Measurements from ENCODE around the gene PRKCE.
"Not testable (repeated sequence)": the region's sequence is repeated elsewhere in the genome, so short reads cannot be mapped to it uniquely, and the experiment has no call there.

Gene PRKCE

GRCh38 chr2:45837812-45838341 is 186.4 kb downstream of the PRKCE start:
- DNase-seq (ENCODE audit: low read depth): no peak

- DNase-seq (ENCODE audit: low read depth): no peak
Observed at GRCh38 chr2:45839508-45840251, 188.2 kb downstream of the PRKCE start.

DNA sequence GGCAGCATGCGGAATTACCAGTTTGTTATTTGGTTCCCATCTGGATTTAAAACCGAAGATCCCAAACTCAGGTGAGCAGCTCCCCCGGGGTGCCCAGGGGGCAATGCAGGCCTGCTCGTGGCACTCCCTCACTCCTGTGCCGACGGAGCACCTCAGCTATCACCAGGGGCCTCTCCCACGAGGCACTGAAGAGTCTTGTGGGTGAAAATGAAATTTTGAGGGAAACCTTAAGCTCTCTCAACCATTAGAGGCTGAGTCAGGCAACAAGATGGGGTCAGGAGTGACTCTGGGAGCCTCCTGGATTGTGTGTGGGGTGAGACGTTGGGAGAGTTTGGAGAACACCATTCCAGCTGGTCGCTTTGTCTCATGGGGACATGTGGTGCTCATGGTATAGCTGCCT is 189.0 kb downstream of the PRKCE start:
- DNase-seq (ENCODE audit: low read depth): no peak

DNA sequence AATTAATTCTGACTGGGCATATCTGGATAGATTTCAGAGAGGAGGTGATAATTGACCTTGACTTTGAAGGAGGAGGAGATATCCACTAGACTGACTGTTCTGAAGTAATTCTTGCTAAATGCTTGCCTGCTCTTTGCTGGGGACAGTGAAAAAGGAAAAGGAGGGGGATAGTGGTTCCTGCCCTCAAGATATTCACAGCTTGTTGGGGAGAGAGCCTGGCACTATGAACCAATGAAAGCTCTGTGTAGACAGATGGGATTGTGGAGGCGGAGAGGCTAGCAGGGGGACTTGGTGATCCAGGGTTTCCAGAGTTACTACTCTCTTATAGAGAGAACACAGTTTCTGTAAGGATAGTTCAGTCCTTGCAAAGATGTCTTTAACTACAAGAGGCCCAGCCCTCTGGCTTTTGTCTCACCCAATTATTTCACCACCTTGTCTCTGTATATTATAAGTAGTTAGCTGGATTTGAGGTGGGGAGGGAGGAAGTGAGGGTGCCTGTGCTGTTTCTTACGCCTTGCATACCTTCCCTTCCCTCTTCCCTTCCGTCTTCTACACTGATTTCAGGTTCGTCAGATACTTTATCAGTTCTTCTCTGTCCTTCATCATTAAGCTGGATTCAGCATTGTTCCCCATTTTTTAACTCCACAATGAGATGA is 190.4 kb downstream of the PRKCE start:
- DNase-seq (ENCODE audit: low read depth): no peak

DNA sequence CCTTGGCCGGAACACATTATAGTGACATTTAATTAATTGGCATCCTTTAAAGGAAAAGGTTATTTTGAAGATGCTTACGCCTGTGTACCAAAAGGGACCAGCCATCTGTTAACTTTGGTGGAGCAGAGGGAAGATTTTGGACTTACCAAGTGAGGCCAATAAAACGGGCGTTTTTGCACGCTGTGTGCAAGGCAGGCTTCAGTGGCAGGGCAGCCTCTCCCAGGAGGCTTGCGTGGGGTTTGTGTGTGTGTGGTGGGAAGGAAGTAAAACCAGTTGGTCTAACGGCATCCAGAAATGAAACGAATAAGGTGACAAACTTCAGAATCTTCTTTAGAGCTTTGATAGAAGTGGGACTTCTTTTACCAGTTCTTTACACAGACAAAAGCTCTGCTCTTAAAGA is 191.7 kb downstream of the PRKCE start:
- DNase-seq (ENCODE audit: low read depth): no peak

DNA sequence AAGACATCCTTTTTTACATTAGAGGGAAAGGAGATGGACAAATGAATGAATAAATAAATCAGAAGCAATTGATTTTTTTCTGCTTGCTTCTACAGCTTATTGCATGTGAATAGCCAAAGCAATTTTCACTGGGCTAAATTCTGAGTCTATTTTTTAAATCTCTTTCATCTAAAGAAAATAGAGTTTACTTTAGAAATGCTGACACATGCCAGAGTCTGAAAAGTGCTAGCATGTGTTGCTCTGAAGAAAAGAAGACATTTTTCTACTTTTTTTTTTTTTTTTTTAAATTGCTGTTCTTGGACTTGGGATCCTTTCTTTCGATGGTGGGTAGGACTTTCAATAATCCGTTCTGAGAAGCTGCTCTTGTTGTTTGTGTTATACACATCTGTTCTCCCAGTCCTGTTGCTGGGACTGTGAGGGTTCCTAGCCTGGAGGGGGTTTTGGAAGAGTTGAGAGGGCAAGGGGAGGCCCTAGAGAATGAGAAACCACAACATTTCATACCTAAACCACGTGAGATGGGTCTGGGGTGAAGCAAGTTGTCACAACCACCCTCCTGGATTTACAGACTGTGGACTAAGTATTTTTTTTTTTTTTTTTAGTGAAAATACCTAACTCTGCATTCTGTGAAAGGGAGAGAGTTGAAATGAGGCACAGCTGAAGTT is 193.5 kb downstream of the PRKCE start:
- no peak for DNase-seq (ENCODE audit: low read depth)

DNA sequence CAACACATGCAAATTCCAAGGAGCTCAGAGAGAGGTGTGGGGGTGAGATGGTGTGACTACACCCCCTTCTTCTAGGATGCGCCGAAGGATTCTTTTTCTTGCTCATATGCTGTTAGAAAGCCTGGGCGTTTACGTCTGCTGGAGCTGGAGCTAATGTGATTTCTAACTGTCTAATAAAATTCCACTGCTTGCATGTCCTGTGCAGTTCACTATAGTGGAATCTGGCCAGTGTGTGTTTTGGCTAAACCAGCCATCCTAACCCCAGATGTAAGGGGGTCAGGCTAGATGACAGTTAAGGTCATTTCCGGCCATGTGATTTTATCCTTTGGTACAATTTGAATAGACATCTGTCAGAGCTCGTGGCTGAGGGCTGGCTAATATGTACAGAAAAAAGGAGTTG is 194.1 kb downstream of the PRKCE start:
- no peak for DNase-seq (ENCODE audit: low read depth)

GRCh38 chr2:45849491-45850283 is 198.2 kb downstream of the PRKCE start:
- no peak for DNase-seq (ENCODE audit: low read depth)

DNA sequence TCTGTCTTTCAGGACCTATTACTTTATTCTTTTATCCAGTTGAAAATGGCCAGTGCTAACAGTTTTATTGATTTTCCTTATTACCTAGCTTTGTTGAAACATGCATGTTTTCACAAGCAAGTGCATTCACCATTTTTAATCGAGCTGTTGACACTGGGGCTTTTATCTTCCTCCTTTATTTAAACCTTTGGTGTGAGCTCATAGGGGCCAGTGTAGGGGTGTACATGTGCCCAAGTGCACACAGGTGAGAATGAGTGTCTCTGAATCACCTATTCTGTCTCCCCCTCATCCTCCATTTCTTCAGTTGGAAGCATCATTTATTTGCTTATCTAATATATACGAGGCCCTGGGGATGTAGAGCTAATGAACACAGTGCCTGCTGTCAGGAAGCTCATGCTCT is 199.1 kb downstream of the PRKCE start:
- no peak for DNase-seq (ENCODE audit: low read depth)

- DNase-seq (ENCODE audit: low read depth): no peak
Observed at GRCh38 chr2:45851111-45851510, 199.6 kb downstream of the PRKCE start.

DNA sequence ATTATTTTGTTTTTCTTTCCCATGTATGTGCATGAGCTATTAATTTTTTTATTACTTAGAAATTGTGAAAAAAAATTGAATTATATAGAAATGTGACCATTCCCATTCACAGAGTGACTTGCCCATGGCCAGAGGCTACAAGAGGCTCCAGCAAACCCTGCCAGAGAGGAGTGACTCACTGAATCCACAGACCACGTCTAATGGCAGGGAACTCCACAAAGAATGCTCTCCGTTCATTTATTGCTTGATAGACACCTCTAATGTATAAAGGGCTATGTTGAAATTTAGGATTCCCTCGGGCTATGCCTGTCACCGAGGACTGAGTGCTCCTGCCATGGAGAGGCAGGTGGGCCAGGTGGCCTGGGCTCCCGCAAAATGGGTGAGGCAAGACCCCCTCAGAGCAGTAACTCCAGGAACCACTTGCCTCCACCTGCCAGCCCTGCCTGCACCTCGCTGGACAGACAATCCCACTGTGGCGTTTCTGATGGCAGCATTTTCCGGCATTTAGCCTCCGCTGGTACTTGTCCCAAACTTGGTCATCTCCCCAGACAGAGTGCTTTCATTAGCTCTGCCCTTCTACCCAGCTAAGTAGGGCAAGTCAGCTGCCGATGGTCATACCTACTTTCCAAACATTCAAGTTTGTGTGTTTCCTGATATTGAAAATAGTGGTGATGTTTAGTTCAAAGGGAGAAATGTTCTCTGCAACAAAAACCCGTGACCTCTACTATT is 200.3 kb downstream of the PRKCE start:
- DNase-seq (ENCODE audit: low read depth): no peak

DNA sequence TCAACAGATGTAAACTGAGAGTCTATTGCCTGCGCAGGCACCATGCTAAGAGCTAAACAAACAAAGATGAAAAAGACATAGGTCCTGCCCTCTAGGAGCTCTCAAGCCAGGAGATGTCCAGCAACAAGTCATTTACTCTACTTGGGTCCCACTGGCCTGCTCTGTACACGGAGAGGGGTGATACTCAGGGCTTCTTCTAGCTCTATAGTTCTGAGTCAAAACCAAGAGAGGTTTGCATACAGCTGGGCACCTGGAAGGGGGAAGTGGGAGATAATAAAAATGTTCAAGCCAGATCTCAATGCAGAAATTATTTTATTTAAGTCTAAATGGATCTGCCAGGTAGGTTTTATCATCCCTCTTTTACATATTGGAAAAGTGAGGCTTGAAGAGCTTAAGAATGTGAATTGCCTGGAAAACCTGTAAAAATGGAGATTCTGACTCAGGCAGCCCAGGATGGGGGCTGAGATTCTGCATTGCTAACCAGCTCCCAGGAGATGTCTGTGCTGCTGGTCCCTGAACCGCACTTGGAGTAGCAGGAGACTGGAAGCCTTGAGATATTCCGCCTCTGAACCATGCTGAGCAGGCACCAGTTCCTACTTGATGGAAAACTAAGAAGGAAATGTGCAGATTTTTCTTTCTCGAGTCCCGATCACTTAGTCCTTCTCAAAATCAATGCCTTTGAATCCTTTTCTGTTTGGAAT is 201.1 kb downstream of the PRKCE start:
- no peak for DNase-seq (ENCODE audit: low read depth)

DNA sequence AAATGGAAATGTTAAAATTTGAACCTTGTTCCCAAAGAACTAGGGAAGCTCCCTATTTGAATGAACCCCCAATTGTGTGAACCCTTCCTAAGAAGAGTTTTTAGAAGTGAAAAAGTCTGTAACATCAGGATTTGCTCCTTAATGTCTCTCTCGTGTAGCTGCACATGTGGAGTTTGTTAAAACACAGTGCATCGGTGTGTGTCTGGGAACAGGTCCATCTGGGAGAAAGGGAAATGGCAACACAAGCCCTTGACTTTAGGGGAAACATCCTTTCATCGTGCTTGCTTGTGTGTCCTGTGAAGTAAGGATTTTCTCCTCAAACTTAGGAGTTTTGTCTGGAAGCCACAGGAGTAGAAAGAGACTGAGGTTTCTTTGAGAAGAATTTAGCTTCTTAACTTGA is 203.9 kb downstream of the PRKCE start:
- no peak for DNase-seq (ENCODE audit: low read depth)

- DNase-seq (ENCODE audit: low read depth): no peak
Observed at GRCh38 chr2:45856391-45857274, 205.2 kb downstream of the PRKCE start.

GRCh38 chr2:45857275-45857609 is 205.8 kb downstream of the PRKCE start:
- DNase-seq (ENCODE audit: low read depth): no peak

- DNase-seq (ENCODE audit: low read depth): no peak
Observed at GRCh38 chr2:45857867-45858520, 206.5 kb downstream of the PRKCE start.

- not testable (repeated sequence) for DNase-seq (ENCODE audit: low read depth)
Observed at GRCh38 chr2:45858872-45859271, 207.4 kb downstream of the PRKCE start.

DNA sequence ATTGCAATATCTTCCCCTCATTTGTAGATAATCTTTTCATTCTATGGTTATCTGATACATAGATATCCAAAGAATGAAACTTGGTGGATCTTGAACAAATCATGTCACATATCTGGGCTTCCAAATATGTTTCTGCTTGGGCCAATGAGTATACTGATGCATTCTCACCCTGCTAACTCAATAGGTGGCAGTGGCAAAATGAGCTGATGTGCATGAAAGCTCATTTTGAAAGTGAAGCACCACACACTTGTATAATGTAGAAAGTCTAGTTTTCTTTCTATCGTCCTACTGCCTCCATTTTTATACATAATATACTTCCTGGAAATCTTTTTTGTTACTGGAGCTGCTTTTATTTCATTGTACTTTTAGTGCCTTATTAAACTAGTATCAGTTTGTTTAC is 208.2 kb downstream of the PRKCE start:
- DNase-seq (ENCODE audit: low read depth): no peak

Data from HS-27A (cell line).